Hypothalamus (tissue), 51 donors: Measurements from ENCODE around the gene ENPP7.
A peak's percentile ranks its signal among the peaks of the same experiment; 100 is the strongest.

Experiments
- DNase-seq, 51 donors: peaks; one replicate each; lab custom pipeline; 2025; lab: John Stamatoyannopoulos, UW

Gene ENPP7

DNA sequence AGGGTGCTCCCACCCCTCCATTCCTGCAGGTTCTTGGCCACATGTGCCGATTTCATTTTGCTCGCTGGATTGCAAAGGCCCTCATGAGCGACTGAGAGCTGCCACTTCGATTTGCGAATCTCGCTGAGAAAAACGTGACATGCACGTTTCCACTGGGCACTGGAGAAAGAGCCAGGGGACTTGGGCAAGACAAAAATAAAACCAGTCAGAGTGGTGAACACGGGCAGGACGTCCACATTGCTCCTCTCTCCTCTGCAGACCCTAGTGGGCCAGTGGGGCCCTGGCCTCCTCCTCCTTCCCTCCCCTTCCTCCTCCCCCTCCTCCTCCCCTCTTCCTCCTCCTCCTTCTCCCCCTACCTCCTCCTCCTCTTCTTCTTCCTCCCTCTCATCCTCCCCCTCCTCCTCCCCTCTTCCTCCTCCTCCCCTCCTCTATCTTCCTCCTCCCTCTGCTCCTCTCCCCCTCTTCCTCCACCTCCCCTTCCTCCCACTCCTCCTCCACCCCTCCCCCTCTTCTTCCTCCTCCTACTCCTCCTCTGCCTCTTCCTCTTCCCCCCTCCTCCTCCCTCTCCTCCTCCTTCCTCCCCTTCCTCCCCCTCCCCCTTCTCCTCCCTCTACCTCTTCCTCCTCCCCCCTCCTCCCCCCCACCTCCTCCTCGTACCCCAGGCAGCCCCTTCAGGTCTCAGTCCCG lies 28.1 kb upstream of the ENPP7 start:
- DNase-seq = no peak

DNA sequence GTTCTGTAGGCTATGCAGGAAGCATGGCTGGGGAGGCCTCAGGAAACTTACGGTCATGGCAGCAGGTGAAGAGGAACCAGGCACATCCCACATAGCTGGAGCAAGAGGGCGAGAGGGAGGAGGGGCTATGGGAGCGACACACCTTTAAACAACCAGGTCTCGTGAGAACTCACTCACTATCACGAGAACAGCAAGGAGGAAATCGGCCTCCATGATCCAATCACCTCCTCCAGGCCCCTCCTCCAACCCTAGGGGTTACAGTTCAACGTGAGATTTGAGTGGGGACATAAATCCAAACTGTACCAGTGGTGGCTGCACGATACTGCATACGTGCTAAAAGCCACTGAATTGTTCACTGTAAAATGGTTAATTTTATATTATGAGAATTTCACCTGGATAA lies 26.1 kb upstream of the ENPP7 start:
- DNase-seq = no peak

DNA sequence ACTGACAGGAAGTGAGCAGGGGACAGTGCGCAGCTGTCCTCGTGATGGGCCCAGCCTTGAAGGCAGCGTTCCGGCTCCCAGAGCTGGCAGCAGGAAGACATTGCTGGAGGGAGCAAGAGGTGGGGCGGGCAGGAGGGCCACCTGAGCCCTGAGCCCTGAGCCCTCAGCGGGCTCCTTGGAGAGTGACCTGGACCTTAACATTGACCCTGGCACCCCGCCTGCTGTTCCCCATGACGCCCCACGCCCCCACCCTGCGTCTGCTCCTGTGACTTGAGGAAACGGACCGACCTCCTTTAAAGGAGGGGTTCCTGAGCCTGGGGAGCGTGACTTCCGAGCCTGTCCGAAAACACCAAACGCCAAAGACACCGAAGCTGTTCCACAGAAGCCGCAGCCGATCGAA lies 25.1 kb upstream of the ENPP7 start:
- DNase-seq = no peak

DNA sequence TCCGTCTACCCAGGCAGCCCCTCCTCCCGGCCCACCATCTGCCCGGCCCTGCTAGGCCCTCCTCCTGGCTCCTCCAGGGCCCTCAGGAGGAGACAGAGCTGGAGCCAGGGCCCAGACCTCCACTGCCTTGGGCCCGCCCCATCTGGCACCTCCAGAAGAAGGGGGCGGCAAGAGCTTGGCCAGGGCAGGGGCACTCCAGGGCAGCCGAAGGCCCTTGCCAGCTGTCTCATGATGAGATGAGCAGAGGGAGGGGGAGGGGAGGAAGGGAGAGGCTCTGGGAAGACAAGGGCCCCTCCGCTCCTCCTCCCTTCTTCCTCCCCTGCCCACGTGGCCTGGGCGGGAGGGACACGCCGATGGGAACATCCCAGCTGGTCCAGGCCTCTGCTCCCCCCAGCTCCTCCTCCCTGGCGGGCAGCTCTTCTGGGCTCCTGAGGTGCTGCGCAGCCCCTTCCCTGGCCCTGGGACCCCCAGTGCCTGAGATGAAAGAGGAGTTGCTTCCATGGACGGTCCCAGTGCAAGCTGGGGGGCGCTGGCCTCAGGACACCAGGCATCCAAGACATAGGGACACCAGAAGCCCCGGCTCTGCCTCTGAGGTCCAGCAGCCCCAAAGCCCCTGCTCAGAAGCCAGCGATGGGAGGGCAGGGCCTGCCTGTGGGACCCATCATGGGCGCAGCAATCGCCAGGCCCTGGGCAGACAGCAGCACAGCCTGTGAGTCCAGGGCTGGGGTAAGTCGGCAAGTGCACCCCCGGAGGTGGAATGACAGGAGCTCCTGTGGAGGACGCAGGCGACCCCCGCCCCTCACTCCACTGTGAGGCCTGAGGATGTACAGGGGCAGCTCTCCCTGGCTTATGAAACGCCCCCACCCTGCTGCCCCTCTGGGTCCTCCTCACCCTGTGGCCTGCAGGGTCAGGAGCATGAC lies 23.6 kb upstream of the ENPP7 start:
- DNase-seq = peak in 15 of 51 donors; percentile 3 to 66 (median 22)

DNA sequence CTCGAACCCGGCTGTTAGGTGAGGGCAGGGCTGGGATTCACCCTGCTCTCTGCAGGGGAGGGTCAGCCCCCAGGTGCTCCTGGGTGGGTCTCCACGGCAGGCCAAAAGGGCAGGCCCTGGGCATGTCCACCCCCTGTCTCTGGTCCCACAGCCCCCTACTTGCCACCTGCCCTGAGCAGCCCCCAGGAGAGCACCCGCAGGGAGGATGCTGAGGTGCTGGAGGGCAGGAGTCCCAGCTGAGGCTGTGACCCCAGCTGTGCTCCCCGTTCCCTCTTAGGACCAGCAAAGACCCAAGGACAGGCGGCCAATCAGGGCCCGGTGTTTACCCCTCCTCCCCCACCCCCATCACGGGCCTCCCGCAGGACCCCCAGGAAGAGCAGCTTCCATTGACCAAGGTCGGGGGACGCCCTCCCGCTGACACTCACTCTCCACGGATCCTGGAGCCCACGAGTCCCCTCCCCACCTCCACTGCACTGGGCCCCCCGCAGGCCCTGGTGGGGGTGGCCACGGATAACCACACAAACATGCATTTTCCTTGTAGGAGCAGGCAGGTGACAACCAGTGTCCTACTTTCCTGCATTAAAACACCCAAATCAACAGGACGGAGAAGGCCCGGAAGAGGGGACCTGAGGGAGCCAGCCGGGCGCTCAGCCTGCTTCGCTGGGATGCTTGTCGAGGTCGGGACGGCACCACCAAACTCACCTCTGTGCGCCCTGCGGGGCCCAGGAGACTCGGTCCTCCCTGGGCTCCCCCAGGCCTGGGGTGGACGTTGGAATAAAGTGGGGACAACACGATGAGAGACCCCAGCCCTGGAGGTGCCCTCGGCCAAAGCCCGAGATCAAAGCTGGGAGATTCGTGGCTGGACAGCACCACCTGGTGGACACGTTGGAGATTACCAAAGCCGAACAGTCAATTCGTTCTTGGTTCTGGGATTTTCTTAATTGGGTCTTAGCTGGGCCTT lies 22.5 kb upstream of the ENPP7 start:
- DNase-seq = peak in 33 of 51 donors; percentile 4 to 62 (median 25)

DNA sequence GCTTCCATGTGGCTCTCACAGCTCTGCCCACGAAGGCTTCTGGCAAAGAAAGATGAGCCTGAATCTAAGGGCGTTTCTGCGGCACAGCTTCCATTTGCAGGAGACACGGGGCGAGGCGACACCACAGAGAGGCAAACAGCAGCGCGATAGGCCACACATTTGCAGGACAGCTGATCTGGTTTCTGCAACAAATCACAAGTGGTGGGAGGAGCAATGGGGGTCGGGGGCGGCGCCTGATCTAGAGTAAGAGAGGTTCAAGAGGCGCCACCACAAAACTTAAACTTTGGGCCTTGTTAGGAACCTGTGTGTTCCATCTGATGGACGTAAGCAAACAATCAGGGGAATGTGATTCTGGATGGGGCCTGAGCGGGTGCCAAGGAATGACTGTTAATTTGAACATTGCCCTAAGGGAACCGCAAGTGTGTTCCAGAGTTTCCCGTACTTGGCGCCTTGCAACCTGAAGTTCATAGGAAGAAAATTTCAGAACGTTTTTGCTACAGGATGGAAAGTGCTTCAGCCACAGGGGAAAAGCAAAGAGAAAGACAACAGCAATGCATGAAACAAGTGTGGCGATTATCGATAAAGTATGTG lies 18.9 kb upstream of the ENPP7 start:
- no peak for DNase-seq

DNA sequence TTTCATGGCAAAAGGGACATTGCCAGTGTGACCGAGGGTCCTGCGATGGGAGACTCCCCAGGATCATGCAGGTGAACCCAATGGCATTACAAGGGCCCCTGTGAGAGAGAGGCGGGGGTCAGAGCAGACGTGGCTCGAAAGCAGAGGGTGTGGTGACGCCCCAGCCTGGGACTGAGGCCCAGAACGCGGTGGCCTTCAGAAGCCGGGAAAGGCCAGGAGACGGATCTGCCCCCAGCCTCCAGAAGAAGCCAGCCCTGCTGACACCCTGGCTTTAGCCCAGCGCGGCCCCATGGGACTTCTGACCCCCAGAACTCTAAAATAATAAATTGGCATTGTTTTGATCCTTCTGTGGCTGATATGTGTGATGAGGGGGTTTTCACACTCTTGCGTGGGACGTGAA lies 17.4 kb upstream of the ENPP7 start:
- no peak for DNase-seq

DNA sequence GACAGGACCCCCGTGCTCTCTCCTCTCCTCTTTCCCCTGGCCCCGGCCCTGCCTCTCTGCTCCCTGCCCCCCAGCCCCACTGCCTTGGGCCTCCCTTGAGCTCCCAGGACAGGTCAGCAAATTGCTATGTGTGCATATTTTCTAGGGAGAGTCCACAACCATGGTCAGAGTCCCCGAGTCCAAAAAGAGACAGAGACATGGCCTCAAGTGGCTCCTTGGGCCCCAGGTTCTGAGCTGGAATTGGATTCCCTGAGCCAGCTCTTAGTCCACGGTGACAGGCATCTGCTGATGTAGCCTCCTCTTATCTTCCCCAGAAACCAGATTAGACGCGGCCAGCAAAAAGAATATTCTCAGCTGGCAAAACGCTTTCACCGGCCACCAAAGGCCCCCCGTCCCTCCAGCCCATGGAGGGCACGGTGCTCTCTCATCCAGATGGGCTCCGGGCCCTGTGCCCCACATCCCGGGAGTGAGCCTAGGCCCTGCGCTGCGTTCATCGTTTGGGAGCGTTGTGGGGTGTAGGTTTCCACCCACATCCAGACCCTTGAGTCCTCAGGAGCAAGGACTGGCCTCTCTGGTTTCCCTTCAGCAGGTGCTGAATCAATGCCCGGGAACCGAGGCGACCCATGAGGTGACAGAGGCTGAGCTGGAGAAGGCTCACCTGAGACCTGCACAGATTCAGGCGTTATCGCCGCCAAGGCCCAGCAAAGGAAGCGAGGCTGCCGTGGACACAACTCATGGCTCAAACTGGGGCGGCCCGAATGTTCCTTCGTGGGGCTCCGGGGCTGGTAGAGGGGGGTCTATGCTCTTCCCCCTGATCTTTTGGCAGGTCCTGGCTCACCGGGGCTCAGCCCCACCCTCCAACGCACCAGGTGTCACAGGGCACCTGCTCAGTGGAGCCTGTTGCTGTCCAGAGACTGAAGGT lies 16.3 kb upstream of the ENPP7 start:
- DNase-seq = no peak

DNA sequence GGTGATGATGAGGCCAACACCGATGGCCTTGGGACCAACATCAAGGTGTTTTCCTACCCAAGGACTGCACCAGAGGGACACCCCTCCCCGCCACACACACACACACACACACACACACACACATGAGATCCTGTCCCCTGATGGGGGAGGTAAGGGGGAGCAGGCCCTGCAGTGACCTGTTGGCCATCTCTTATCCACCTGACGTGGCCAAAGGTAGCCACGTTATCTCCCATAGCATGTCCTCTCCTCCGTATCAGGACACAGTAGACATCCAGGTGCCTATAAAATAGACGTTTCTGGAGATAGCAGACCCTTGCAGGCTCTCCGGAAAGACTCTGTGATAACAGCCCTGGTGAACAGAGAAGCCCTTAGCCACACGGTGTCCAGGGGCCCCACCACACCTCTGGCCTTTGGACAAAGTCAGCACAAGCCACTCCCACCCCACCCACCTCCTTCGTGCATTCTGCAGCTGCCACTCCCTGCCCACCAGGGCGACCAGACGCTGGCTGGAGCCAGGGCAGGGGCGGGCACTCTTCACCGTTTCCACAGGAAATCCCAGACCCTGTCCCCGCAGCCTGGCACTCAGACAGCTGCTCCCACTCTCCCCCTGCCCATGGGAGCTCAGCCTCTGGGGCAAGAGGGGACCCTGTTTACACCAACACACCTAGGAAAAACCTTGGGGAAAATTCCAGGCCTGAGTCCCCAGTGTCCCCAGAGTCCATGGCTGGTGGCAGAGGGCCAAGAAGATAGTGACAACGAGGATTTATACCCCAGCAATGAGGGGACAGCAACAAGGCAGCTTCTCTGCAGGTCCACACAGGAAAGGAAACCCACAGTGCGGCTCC lies 15.4 kb upstream of the ENPP7 start:
- no peak for DNase-seq

DNA sequence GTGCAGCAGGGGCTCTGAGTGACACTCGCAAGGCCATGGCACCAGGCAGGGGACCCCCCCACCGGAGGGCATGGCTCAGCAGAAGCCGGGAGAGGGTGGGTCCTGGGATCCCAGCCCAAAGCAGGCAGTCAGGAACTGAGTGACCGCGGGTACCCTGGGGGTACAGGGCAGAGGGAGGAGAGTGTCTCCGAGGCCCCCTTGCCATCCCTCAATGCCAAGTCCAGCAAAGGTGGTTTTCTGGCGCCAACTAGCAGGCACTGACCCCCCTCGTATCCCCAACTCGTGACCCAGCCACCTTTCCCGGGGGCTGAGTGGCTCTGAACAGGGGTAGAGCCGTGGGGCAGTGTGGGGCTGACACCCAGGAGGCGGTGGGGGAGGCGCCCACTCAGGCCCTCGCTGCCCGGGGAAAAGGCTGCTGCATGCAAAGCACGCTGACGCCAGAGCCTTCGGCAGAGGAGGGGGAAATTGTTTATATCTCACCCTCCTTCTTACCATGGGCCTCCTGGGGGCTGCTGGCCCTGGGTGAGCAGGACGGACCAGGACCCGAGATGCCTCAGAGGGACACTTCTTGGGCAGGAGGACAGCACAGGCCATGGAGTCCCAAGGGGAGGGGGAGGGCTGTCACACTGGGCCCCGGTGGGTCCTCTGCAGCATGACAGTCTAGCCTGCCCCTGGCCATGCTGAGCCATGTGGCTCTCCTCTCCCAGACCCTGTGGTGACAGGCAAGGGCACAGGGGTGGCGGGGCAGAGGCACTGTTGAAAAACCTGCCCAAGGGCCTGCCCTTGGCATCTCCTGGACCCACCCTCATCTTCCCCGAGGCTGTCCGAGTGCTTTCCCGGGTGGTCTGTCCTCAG lies 14.6 kb upstream of the ENPP7 start:
- DNase-seq = no peak

DNA sequence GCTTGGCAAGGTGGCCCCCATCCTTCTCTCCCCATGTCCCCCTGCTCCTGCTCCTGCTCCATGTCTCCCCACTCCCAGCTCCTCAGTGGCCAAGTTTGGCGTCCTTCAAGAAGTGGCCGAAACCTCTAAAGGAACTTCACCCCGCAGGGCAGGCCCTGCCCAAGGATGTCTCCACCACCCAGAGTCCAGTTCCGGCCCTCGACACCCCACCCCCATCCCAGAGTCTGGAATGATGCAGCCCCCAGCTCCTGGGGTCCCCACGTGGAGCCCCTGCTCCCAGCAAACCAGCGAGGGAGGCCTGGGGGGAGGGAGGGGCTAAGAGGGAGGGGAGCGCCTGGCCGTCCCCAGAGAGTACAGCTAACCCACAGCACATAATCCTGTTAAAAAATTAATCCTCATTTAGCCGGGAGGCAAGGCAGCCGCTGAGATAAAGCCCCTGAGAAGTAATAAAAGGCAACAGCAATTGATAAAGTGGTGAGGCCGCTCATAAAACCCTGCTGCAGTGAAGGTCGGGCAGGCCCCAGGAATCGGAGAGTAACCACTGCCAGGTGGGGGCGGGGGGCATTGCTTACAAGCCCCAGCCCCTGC lies 9.9 kb upstream of the ENPP7 start:
- DNase-seq = no peak

DNA sequence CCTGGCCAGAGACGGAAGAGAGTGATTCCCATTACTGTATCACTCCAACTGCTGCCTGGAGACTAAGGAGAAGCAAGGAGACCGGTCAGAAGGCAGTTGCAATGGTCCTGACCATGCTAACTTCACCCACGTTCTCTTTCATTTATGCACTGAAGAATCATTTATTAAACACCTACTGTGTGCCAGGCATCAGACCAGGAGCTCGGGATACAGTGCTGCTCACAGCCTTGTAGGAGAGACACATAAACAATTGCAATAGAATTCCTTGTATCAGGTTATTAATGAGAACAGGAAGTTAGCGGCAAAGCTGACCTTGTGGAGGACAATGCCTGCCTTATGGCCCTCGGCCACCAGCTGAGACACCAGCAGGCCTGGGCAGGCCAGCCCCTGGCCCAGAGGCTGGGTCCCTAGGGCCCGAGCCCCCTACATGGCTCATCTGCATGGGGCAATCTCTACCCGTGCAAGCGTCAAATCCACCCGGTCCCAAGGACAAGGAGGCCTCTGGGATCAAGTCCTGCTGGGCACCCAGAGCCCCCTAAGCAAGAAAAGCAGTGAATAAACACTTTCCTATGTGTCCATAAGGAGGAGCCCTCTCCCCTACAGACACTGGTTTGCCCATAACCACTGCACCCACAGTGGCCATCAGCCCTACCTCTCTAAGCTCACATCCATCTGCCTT lies 8.6 kb upstream of the ENPP7 start:
- DNase-seq = no peak

DNA sequence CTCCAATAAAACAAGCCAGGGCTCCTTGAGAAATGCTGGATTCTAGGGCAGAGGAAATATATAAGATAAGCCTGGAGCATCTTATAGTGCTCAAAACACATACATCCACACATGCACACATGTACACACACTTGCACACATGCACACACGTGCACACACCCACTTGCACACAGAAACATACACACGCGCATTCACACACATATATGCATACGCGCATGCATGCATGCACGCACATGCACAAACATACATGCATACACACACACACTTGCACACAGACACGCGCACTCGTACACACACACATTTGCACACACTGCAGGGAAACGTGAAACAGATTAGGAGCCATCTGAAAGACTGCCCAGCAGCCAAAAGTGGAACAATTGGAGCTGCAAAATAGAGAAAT lies 8.0 kb upstream of the ENPP7 start:
- no peak for DNase-seq

DNA sequence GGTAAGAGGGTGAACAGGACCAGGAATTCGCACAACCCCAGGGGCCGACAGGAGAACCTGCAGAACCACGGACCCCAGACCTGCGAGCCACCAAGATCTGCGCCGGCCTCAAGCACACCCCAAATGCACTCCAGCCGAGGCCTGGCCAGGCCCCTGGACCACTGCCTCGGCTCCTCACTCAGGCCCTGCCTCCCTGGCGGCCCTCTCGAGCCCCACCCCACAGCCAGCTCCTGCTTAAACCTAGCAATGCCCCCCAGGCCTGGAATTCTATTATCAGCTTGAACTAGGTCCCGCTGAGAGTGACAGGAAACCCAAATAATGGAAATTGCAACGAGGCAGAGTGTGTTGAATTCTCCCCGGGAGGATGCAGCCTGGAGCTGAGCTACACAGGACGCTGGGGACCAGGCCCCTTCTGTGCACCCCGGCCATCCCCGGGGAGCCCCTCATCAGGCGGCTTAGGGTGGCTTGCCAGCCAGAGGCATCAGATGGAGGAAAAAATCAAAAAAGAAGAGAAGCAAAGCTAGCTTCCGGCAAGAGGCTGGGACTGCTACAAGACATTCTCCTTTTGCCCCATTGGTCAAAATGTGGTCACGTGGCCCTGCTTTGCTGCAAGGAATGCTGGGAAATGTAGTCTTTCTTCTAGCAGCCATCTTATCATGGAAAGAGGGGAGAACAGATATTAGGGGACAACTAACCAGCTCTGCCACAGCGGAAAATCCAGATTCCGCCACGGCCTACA lies 2.4 kb upstream of the ENPP7 start:
- DNase-seq = peak; percentile 12 to 93 (median 78)

DNA sequence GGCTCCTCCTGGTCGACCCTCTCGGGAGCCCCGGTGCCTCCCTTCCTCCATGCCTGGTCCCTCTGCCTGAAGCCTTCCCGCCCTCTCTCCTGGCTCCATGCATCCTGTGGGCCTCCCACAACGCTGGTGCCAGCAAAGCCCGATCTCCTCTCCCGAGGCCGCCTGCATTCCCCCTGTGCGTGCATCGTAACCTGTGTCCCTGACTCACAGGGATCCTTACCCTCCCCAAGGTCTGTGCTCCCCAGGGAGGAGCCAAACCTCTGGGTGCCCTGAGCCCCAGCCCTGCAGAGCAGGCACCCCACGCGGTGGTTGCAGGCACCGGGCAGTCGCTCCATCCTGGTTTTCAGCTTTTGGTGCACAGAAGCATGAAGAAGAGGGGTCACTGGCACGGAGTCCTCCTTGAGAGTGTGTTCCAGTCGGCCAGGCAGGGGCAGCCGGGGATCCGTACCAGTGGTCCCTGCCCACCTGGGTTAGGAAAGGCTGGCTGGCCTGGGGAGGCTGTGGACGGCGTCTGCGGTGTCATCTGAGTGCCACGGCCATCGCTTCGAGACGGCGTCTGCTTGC lies 1.8 kb upstream of the ENPP7 start:
- no peak for DNase-seq
